H1 (cell line): ENCODE measurements around the gene BCL2L1. TPM values are rescaled to one million over a fixed set of nuclear protein-coding genes. Genes with fewer than 3 reads are reported as not detected.

Experiments
- JUND ChIP-seq: IDR thresholded peaks from 2 replicates; pipeline ENCODE4 v1.6.1; 2011; ENCODE audit warnings: mild to moderate bottlenecking, improper control_type of control experiment, low read length
- polyA plus RNA-seq, 7 experiments: library from polyadenylated mRNA; depleted of rRNA in 3 of 7; stranded (reverse) in 5 of 7; unstranded in 2 of 7; fragments of >200 nt in 5 of 7; fragments of 200-250 nt in 2 of 7; gene quantifications; 1 replicate in 5 of 7; 2 replicates in 1 of 7; 4 replicates in 1 of 7; pipeline versions ENCODE4 v1.2.1 to v1.2.3, GENCODE V29; 2011 to 2013; ENCODE audit warnings: missing spikeins in 2 of 7, mixed read lengths in 2 of 7
- total RNA-seq: library from RNA; stranded (reverse); fragmentation: NEBNext Ultra II Directional; extraction: Animal tissue kit (Norgen Biotek cat#: 25700); gene quantifications from 2 replicates; pipeline ENCODE4 v1.2.1, GENCODE V29; 2021

The BCL2L1 gene
- total and polyA plus RNA-seq, 2 of the 8 experiments (the other 6 are each of a cell fraction or from before 2014, with no cell fraction given) = 64.9 to 66.1 TPM

DNA sequence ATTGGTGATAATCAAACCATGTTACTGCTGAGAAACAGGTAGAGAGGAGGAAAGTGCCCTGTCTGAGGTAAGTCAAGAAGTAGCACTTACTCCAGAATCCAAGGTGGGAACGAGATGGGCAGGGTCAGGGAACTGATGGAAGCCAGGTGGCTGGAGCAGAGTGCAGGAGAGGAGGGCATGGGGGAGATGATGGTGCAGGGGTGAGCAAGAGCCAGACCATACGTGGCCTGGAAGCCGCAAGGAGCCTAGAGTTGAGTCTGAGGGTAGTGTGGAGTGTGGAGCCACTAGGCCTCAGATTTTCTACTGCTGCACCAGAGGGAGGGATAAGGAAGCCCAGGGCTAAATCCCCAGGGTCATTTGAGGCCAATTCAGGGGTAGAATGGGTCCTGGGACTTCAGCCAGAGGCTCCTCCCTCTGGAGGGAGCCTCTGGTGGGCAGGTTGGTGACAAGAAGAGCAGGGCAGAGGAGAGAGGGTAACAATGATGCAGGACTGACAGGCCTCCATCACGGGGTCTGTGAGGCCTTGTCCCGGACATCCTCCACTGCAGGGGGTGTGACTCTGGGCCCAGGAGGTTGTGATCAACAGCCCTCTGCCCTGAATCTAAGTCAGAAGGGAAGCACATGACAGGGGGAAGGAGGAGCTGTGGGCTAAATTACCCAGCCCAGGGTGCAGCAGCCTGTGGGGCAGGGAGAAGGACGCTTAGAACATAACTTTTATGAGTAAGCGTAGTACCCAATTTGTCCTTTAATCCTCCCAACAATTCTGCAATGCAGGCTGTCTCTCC lies 56.2 kb downstream of the BCL2L1 start (continued):
- TF ChIP-seq JUND = no peak
- TF ChIP-seq, all 59 proteins: peak for 0
